NCI-H2081 (cell line): ENCODE data around the gene TAF4.

ENCODE experiments used
- DNase-seq, 2 experiments: peaks; one replicate each; lab custom pipeline; 2025; lab: John Stamatoyannopoulos, UW

Gene TAF4

GRCh38 chr20:61932199-61932592, 133.5 kb downstream of the TAF4 start:
- no peak for DNase-seq

GRCh38 chr20:61931476-61932198, 134.0 kb downstream of the TAF4 start:
- no peak for DNase-seq

DNA sequence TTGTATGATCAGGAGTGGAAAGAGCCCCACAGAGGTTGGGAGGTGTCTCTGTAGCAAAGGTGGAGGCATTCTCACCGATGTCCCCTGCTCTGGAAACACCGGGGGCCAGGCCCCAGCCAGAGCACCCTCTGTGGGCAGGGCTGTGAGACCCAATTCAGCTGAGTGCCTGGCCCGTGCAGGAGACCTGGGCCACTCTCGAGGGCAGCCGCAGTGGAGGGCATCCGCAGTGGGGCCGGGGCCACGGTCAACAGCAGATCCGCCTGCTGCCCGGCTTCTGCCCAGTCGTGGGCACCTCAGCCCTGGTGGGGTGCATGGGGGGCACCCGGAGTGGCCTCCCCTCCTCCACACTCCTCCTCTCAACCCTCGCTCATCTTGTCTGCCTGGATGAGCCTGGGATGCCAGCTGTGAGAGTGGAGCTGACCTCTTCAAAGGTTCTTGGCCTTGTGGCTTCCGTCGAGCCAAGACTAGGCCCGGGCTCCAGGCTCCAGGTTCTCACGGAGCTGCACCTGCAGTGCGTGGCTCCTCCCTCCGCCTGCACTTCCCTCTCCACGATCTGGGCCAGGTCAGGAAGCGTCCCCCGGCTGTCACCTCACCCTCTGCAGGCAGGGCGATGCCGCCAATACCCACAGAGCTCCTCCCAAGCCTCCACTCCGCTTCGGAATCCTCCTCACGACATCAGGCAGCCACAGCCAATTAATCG, 134.8 kb downstream of the TAF4 start:
- DNase-seq: no peak

DNA sequence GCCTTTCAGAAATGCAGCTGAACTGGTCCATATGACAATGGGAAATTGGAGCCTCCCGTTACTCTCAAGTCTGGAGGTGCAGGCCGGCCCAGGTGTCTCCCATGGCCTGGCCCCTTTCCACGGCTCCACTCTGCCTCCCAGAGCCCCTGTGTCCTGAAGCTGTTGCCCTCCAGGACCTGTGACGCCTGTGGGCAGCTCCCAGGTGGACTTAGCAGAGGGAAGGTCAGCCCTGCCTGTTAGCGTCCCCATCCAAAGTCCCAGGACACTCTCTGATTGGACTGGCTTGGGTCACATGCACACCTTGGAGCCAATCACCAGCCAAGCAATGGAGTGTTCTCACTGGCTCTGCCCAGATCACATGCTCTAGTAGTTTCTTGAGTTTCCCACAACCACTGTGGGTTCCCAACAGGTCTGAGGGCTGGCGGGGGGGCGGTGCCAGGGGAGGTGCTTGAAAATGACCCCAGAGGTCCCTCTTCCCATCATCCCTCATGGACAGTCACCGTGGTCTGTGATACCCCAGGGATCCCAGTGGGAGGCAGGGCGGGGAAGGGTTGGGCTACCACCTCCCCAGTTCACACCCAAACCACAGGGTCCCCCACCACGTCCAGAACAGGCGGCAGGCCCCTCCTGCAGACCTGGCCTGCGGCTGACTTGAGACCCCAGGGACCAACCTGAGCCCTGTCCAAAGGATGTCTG, 135.6 kb downstream of the TAF4 start:
- no peak for DNase-seq

DNA sequence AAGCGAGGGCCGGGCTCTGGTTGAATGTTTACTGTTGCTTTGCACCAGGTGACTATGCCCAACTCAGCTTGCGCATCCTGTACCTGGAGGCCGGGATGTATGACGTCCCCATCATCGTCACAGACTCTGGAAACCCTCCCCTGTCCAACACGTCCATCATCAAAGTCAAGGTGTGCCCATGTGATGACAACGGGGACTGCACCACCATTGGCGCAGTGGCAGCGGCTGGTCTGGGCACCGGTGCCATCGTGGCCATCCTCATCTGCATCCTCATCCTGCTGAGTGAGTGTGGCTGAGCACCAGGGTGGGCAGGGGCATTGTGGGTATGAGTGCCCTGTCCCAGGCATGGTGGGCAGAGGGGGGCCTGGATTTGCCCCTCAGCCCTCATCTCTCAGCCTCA, 136.1 kb downstream of the TAF4 start:
- no peak for DNase-seq

DNA sequence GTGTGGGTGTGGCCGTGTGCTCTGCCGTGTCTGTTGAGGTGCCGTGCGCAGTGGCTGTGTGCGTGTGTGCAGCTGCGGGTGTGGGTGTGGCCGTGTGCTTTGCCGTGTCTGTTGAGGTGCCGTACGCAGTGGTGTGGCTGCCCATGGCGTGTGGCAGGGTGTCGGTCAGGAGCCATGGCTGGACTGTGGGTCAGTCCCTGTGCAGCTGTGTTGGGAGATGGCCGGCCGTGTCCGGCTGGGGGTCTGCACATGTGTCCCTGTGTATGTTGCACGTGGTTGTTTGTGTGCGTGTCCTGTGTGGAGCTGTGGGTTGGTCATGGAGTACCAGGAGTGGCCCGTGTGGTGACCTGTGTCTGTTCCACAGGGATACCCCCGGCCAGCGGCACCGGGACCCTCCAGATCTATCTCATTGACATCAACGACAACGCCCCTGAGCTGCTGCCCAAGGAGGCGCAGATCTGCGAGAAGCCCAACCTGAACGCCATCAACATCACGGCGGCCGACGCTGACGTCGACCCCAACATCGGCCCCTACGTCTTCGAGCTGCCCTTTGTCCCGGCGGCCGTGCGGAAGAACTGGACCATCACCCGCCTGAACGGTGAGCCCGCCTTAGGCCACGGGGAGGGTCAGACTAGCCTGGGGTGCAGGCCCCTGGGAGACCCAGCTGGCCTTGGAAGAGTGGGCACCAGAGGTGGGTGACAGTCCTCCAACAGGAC, 137.7 kb downstream of the TAF4 start:
- DNase-seq: no peak

- no peak for DNase-seq
Observed at GRCh38 chr20:61927193-61927825, 138.4 kb downstream of the TAF4 start.

DNA sequence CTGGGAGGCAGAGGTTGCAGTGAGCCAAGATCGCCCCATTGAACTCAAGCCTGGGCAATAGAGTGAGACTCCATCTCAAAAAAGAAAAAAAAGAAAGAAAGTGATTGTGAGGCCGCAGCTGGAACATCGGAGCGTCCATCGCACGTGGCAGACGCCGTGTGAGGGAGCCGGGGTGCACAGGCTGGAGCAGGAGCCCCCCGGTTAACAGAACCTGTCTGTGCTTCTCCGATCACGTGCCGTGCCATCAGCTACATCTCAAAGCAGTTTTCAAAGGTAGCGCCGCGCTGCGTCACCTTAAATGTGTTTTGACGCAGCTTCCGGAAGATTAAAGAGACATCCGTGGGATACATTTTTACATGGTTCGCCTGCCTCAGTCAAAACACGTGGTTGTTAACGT, 138.9 kb downstream of the TAF4 start:
- DNase-seq: no peak

- no peak for DNase-seq
Observed at GRCh38 chr20:61926253-61926613, 139.4 kb downstream of the TAF4 start.

- DNase-seq: peak; percentile 43 to 70
Observed at GRCh38 chr20:61925555-61926252, 140.0 kb downstream of the TAF4 start.

- DNase-seq: no peak
Observed at GRCh38 chr20:61924858-61925554, 140.7 kb downstream of the TAF4 start.
